Liver (tissue), 9 donors: Measurements from ENCODE around the gene MED15. TPM values are rescaled to one million over a fixed set of nuclear protein-coding genes. Genes with fewer than 3 reads are reported as not detected.
"Not testable (repeated sequence)": the region's sequence is repeated elsewhere in the genome, so short reads cannot be mapped to it uniquely, and the experiment has no call there.

Experiments used
- DNase-seq: peaks from one replicate; pipeline ENCODE4 v3.0.0-alpha.2; 2017; ENCODE audit warnings: low spot score
- H3K27ac ChIP-seq, 2 donors: one replicate each; pipeline ENCODE4 v1.7.0; 2013; ENCODE audit warnings: inconsistent platforms in 2 of 2, low read length in 2 of 2, control low read depth in 1 of 2, low read depth in 1 of 2, mild to moderate bottlenecking in 1 of 2
- H3K27me3 ChIP-seq, 4 donors: one replicate each; pipeline versions ENCODE4 v1.6.1 to v1.7.0; 2013; ENCODE audit warnings: low read length in 3 of 4, inconsistent platforms in 1 of 4, mild to moderate bottlenecking in 1 of 4, moderate library complexity in 1 of 4; ENCODE audit not compliant: control insufficient read depth in 4 of 4, insufficient read depth in 4 of 4
- H3K36me3 ChIP-seq, 4 donors: one replicate each; pipeline versions ENCODE4 v1.6.1 to v1.7.0; 2013; ENCODE audit warnings: low read length in 3 of 4, mild to moderate bottlenecking in 3 of 4, low read depth in 1 of 4, moderate library complexity in 1 of 4; ENCODE audit not compliant: control insufficient read depth in 4 of 4, insufficient read depth in 3 of 4
- H3K4me1 ChIP-seq, 4 donors: one replicate each; pipeline versions ENCODE4 v1.6.1 to v1.7.0; 2013; ENCODE audit warnings: low read length in 3 of 4, mild to moderate bottlenecking in 3 of 4, moderate library complexity in 1 of 4; ENCODE audit not compliant: control insufficient read depth in 4 of 4, insufficient read depth in 4 of 4
- H3K4me3 ChIP-seq, 3 donors: one replicate each; pipeline versions ENCODE4 v1.6.1 to v1.7.0; 2013; ENCODE audit warnings: low read length in 3 of 3, control low read depth in 1 of 3, low read depth in 1 of 3, mild to moderate bottlenecking in 1 of 3
- H3K9ac ChIP-seq, 2 donors: one replicate each; pipeline ENCODE4 v1.7.0; 2013; ENCODE audit warnings: low read length in 2 of 2, mild to moderate bottlenecking in 2 of 2, moderate library complexity in 2 of 2, control low read depth in 1 of 2, low read depth in 1 of 2
- H3K9me3 ChIP-seq, 4 donors: one replicate each; pipeline versions ENCODE4 v1.6.1 to v1.7.0; 2013; ENCODE audit warnings: low read length in 3 of 4; ENCODE audit not compliant: control insufficient read depth in 4 of 4
- EGR1 ChIP-seq, 2 donors: IDR thresholded peaks; 2 replicates each; pipeline ENCODE4 v1.6.1; 2016 to 2018; ENCODE audit warnings: antibody characterized with exemption in 2 of 2, low read depth in 2 of 2
- GABPA ChIP-seq, 2 donors: IDR thresholded peaks in 1 of 2; conservative IDR thresholded peaks in 1 of 2; 2 replicates each; pipeline ENCODE4 v1.6.1; 2016; ENCODE audit warnings: antibody characterized with exemption in 2 of 2, mild to moderate bottlenecking in 1 of 2, moderate library complexity in 1 of 2
- HNF4G ChIP-seq: IDR thresholded peaks from 2 replicates; pipeline ENCODE4 v1.6.1; 2016; ENCODE audit warnings: antibody characterized with exemption
- JUND ChIP-seq, 2 donors: IDR thresholded peaks; 2 replicates each; pipeline ENCODE4 v1.6.1; 2016; ENCODE audit warnings: antibody characterized with exemption in 2 of 2
- MAX ChIP-seq: IDR thresholded peaks from 2 replicates; pipeline ENCODE4 v1.6.1; 2016; ENCODE audit warnings: antibody characterized with exemption
- SP1 ChIP-seq: IDR thresholded peaks from 2 replicates; pipeline ENCODE4 v1.6.1; 2018; ENCODE audit warnings: antibody characterized with exemption, mild to moderate bottlenecking
- TAF1 ChIP-seq: conservative IDR thresholded peaks from 2 replicates; pipeline ENCODE4 v1.6.1; 2016; ENCODE audit warnings: antibody characterized with exemption, mild to moderate bottlenecking
- YY1 ChIP-seq: IDR thresholded peaks from 2 replicates; pipeline ENCODE4 v1.6.1; 2016; ENCODE audit warnings: antibody characterized with exemption, mild to moderate bottlenecking
- WGBS: extraction: QIAGEN DNeasy Blood & Tissue Kit; methylation state at CpG from one replicate; pipeline ENCODE4 v1.1.7; 2013; 5-methylcytosine and 5-hydroxymethylcytosine counted together
- polyA plus RNA-seq, 2 donors: library from polyadenylated mRNA; stranded (reverse) in 1 of 2; unstranded in 1 of 2; fragments of 200-250 nt in 1 of 2; fragments of >200 nt in 1 of 2; fragmentation: Nextera tagmentation in 1 of 2; extraction: Ambion mirVana in 1 of 2; gene quantifications; one replicate each; pipeline versions ENCODE4 v1.2.1 to v1.2.3, GENCODE V29; 2013 to 2015
- total RNA-seq, 2 donors: library from RNA; depleted of rRNA; stranded (reverse); fragments of >200 nt; gene quantifications; one replicate each; pipeline ENCODE4 v1.2.3, GENCODE V29; 2014
- TF ChIP-seq, protein P1 (sequence below): IDR thresholded peaks from 2 replicates; pipeline ENCODE4 v1.6.1; 2016; ENCODE audit warnings: antibody characterized with exemption
- TF ChIP-seq, protein P2 (sequence below): fragments of 150-350 bp; IDR thresholded peaks from 2 replicates; pipeline ENCODE4 v1.5.1; 2017; ENCODE audit warnings: improper control_type of control experiment, low read depth, low read length; ENCODE audit not compliant: missing input control
- TF ChIP-seq, protein P3 (sequence below): IDR thresholded peaks from 2 replicates; pipeline ENCODE4 v1.6.1; 2016; ENCODE audit warnings: antibody characterized with exemption, mild to moderate bottlenecking
- donor health status: healthy.
- donor health status: healthy.
- donor health status: healthy.
- donor health status: healthy.
- donor health status: healthy.

MED15 gene
- total and polyA plus RNA-seq, 4 donors, result 9.7 to 28.0 (median 16.2) TPM

- no peak for DNase-seq
- WGBS, result 96% methylated on average over 11 of the region's 11 CpGs
These were observed 34.6 kb upstream of the MED15 start for GRCh38 chr22:20472629-20473442.

DNA sequence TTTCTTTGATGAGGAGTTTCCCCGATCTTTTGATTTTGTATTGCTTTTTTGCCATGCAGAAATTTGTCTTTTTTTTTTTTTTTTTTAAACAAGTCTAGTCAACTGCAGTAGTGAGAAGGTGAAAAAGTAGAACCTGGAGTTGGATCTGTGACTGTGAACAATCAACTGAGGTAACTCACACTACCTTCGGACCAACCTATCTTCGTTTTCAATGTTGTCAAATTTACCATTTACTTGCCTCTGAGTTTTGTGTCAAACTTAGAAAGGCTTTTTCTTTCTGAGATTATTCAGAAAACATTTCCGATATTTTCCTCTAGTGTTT lies 32.3 kb upstream of the MED15 start:
- no peak for TF ChIP-seq SP1
- TF ChIP-seq GABPA (IDR thresholded peaks at IDR 0.05 in 1 of 2, conservative IDR thresholded peaks at IDR 0.05 in 1 of 2), result no peak
- no peak for TF ChIP-seq JUND (IDR thresholded peaks at IDR 0.05)
- TF ChIP-seq YY1, result no peak
- no peak for TF ChIP-seq MAX
- H3K27ac ChIP-seq, result no peak overlapping the region

More at GRCh38 chr22:20472629-20473442, 34.6 kb upstream of the MED15 start:
- H3K36me3 ChIP-seq, result peaks cover 0 to 12% (median 6%) of the 10 kb centered on the region in 4 donors
- no peak overlapping the region for H3K4me3 ChIP-seq
- H3K9ac ChIP-seq, result no peak overlapping the region
- H3K27ac ChIP-seq, result no peak overlapping the region
- TF ChIP-seq GABPA (IDR thresholded peaks at IDR 0.05 in 1 of 2, conservative IDR thresholded peaks at IDR 0.05 in 1 of 2) (no peak), YY1 (no peak), SP1 (no peak), TAF1 (no peak), EGR1 (IDR thresholded peaks at IDR 0.05; ENCODE audit: low read depth in 2 of 2) (no peak), JUND (IDR thresholded peaks at IDR 0.05) (no peak), HNF4G (no peak), MAX (no peak)
- TF ChIP-seq, protein P1, sequence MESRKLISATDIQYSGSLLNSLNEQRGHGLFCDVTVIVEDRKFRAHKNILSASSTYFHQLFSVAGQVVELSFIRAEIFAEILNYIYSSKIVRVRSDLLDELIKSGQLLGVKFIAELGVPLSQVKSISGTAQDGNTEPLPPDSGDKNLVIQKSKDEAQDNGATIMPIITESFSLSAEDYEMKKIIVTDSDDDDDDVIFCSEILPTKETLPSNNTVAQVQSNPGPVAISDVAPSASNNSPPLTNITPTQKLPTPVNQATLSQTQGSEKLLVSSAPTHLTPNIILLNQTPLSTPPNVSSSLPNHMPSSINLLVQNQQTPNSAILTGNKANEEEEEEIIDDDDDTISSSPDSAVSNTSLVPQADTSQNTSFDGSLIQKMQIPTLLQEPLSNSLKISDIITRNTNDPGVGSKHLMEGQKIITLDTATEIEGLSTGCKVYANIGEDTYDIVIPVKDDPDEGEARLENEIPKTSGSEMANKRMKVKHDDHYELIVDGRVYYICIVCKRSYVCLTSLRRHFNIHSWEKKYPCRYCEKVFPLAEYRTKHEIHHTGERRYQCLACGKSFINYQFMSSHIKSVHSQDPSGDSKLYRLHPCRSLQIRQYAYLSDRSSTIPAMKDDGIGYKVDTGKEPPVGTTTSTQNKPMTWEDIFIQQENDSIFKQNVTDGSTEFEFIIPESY, result no peak
- TF ChIP-seq, protein P2, sequence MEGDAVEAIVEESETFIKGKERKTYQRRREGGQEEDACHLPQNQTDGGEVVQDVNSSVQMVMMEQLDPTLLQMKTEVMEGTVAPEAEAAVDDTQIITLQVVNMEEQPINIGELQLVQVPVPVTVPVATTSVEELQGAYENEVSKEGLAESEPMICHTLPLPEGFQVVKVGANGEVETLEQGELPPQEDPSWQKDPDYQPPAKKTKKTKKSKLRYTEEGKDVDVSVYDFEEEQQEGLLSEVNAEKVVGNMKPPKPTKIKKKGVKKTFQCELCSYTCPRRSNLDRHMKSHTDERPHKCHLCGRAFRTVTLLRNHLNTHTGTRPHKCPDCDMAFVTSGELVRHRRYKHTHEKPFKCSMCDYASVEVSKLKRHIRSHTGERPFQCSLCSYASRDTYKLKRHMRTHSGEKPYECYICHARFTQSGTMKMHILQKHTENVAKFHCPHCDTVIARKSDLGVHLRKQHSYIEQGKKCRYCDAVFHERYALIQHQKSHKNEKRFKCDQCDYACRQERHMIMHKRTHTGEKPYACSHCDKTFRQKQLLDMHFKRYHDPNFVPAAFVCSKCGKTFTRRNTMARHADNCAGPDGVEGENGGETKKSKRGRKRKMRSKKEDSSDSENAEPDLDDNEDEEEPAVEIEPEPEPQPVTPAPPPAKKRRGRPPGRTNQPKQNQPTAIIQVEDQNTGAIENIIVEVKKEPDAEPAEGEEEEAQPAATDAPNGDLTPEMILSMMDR, result no peak
- TF ChIP-seq, protein P3, sequence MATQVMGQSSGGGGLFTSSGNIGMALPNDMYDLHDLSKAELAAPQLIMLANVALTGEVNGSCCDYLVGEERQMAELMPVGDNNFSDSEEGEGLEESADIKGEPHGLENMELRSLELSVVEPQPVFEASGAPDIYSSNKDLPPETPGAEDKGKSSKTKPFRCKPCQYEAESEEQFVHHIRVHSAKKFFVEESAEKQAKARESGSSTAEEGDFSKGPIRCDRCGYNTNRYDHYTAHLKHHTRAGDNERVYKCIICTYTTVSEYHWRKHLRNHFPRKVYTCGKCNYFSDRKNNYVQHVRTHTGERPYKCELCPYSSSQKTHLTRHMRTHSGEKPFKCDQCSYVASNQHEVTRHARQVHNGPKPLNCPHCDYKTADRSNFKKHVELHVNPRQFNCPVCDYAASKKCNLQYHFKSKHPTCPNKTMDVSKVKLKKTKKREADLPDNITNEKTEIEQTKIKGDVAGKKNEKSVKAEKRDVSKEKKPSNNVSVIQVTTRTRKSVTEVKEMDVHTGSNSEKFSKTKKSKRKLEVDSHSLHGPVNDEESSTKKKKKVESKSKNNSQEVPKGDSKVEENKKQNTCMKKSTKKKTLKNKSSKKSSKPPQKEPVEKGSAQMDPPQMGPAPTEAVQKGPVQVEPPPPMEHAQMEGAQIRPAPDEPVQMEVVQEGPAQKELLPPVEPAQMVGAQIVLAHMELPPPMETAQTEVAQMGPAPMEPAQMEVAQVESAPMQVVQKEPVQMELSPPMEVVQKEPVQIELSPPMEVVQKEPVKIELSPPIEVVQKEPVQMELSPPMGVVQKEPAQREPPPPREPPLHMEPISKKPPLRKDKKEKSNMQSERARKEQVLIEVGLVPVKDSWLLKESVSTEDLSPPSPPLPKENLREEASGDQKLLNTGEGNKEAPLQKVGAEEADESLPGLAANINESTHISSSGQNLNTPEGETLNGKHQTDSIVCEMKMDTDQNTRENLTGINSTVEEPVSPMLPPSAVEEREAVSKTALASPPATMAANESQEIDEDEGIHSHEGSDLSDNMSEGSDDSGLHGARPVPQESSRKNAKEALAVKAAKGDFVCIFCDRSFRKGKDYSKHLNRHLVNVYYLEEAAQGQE, result no peak
- no peaks in the 10 kb centered on the region for H3K9me3 ChIP-seq
- H3K27me3 ChIP-seq, result no peaks in the 10 kb centered on the region
- H3K4me1 ChIP-seq, result no peaks in the 10 kb centered on the region

DNA sequence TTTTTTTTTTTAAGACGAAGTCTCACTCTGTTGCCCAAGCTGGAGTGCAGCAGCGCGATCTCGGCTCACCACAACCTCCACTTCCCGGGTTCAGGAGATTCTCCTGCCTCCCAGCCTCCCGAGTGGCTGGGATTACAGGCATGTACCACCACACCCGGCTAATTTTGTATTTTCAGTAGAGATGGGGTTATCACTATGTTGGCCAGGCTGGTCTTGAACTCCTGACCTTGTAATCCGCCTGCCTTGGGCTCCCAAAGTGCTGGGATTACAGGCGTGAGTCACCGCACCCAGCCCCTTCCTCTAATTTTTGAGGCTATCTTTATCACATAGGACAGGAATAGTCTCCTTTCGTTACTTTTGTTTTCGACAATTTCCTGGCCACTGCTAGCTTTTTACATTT lies 31.8 kb upstream of the MED15 start:
- not testable (repeated sequence) for H3K4me1 ChIP-seq, H3K36me3 ChIP-seq, H3K9me3 ChIP-seq, H3K27ac ChIP-seq, H3K9ac ChIP-seq, DNase-seq, H3K27me3 ChIP-seq, H3K4me3 ChIP-seq
- WGBS, result 85% methylated on average over 12 of the region's 12 CpGs

More for the DNA sequence above, 32.3 kb upstream of the MED15 start:
- Histone ChIP-seq H3K36me3 (peaks cover 0 to 7% (median 5%) of the 10 kb centered on the region in 4 donors), H3K4me1 (peaks cover 0 to 1% (median 0%) of the 10 kb centered on the region in 4 donors), H3K9ac (no peak overlapping the region), H3K27me3 (no peaks in the 10 kb centered on the region), H3K9me3 (no peaks in the 10 kb centered on the region), H3K4me3 (no peak overlapping the region)
- WGBS, result 96% methylated on average over 4 of the region's 4 CpGs
- DNase-seq, result no peak

DNA sequence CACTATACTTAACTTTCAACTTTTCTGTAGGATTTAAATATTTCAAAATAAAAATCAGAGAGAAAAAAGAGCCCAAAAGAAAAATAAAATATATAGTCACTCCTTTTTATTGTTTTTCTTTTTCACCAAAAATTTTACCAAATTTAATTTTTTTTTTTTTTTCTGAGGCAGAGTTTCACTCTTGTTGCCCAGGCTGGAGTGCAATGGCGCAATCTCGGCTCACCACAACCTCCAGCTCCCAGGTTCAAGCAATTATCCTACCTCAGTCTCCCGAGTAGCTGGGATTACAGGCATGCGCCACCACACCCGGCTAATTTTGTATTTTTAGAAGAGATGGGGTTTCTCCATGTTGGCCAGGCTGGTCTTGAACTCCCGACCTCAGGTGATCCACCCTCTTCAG lies 29.4 kb upstream of the MED15 start:
- H3K27ac ChIP-seq, H3K4me3 ChIP-seq, H3K36me3 ChIP-seq, H3K4me1 ChIP-seq, H3K9me3 ChIP-seq, DNase-seq, H3K9ac ChIP-seq, H3K27me3 ChIP-seq: not testable (repeated sequence)
- 98% methylated on average over 6 of the region's 6 CpGs for WGBS
